Hematopoietic multipotent progenitor cell treated with erythropoietin and hydrocortisone succinate and interleukin-3 and kit ligand, for 8 days (in vitro differentiated cells): Measurements from ENCODE around the gene SPINK2.

Source experiments
- DNase-seq: peaks from one replicate; pipeline ENCODE4 v3.0.0-alpha.2; 2015

The SPINK2 gene, protein sequence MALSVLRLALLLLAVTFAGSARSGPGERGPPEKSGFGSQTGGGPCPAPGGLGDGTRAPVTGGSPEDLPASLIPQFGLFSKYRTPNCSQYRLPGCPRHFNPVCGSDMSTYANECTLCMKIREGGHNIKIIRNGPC

DNA sequence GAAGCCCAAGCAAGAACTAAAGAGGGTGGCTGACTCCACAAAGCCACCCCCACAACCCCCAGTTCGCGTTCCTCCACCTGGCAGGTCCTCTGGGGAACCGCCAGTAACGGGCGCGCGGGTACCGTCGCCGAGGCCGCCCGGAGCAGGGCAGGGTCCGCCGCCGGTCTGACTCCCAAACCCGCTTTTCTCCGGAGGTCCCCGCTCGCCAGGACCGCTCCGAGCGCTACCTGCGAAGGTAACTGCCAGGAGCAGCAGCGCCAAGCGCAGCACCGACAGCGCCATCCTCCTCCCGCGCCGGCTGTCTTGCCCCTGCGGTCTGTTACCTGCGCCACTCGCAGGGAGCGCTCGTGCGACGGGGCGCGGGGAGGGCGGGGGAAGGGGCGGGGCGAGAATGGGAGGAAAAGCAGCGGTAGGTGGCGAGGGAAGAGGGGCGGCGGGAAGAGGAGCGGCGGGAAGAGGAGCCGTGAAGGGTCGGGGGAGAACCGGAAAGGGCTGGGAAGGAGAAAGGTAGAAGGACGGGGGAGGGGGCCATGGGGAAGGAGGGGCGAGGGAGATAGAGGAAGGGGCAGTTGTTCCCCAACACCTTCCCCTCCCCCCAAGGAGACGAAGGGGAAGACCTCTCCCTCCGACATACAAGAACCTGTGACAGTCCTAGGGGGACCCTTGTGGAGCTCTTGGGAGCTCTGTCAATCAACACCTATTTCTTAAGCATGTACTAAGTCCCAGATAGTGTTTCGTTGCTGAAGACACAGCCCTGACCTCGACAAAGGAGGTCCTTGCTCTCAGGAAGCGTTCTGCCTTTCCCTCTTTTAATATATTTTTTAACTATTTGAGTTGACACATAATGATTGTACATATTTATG, at the start of gene SPINK2:
SPINK2 (minus strand) TSS at position 321 of the 863 bp plus-strand sequence; CDS start at position 282, 39 bp downstream.
- no peak for DNase-seq

DNA sequence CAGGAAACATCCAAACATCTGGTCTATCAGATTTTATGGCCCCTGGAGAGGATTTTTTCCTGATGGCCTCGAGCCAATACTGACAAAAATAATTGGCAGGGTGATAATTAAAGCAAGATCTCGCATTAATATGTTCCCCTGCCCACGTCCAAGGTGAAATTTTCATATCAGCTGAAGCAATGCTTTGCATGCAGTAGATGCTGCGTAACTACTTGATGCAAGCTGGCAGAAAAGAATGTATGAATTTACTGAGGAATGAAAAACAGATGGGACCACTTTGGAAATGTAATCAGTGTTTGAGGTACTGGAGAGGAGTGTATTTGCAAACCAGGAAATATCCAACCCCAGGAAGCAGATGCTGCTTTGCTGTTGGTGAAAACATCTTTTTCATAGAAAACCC, 49.4 kb upstream of the SPINK2 start:
- no peak for DNase-seq

DNA sequence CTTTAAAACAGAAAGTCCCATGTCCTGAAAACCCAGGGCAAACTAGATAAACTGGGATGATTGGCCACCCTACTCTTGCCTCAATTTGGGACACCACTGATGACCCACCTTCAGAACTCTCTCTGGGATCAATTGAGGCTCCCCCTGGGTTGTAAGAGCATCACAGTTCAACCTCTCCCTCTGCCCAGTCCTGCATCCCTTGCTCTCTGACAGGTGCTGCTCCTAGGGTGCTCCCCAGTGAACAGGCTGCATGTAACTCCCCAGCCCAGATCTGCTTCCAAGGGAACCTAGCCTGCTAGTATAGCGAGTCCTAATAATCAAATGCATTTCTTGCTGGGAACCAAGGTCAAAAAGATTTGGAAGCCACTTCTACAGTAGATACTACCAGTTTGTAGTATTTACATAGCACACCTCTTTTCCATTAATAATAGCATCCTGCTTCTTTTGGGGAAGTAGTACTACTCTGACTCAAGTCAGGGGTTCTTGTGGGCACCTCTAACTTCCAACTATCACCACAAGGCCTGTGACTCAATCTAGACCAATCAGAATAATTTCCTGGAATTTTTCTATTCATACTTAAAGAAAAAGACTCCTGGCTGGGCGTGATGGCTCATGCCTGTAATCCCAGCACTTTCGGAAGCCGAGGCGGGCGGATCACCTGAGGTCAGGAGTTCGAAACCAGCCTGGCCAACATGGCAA, 42.1 kb upstream of the SPINK2 start:
- DNase-seq, result no peak

DNA sequence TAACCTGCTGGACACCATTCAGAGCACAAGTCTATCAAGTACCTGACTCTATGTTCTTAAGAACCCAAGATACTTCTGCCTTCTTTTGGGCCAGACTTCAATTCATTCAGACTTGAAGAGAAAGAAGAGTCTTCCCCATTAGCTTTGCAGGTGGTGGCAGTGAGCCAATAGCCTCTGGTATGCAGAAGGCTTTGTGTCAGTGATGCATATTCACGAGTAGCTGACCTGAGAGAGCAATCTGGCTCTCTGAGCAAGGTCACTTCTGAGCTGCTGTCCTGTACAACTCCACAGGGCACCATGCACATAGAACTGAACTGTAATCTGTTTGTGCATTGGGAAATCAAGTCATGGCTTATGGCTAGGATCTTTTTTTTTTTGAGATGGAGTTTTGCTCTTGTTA, 39.9 kb upstream of the SPINK2 start:
- no peak for DNase-seq

DNA sequence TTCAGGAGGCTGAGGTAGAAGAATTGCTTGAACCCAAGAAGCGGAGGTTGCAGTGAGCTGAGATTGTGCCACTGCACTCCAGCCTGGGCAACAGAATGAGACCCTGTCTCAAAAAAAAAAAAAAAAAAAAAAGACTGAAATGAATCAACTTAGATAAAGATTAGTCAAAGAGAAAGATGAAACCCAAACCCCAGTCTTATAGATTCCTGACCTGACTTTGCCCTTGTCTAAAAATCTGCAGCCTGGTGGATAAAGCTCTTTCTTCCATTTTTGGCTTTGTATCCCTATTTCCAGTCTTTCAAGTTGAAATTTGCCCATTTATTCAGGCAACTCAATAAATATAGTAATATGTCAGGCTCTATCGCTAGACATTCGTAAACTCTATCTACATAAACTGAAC, 39.3 kb upstream of the SPINK2 start:
- no peak for DNase-seq

DNA sequence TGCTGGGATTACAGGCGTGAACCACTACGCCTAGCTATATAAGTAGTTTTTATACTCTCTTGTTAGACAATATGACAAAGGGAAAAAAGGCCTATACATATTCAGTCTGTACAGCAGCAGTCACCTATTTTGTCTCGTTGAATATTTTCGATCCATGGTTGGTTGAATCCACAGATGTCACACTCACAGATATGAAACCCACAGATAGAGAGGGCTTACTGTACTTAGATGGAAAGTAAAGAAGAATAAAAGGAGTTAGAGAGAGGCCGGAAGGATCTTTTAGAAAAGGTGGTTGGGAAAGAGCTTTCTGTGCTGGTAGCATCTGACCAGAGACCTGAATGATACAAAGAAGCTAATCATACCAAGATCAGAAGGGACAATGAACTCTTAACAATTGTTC, 38.3 kb upstream of the SPINK2 start:
- DNase-seq, result no peak

DNA sequence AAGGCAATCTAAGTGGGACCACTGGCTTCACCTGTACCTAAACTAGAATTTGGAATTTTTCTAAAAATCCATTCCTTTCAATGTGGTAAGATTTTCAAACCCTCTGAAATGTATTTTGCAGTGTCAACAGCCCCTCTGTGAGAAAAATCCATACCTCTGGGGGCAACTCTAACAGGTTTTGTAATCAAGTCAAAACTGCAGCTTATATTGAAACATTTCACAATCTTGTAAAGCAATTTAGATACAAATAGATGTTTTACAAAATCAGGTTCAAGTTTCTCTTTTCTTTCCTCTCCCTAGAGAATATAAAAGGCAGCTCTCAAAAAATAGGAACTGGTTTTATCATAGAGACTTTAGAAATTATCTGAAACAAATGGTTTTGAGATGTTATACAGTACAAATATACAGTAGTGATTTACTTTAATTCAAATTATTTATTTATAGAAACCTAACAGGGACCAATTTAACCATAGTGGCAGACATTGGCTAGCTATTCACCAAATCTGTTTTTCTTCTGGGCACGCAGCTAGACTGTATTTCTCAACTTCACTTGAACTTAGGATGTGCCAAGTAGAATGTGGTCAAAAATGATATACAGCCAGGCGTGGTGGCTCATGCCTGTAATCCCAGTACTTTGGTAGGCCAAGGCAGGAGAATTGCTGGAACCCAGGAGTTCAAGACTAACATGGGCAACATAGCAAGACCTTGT, 36.3 kb upstream of the SPINK2 start:
- no peak for DNase-seq

DNA sequence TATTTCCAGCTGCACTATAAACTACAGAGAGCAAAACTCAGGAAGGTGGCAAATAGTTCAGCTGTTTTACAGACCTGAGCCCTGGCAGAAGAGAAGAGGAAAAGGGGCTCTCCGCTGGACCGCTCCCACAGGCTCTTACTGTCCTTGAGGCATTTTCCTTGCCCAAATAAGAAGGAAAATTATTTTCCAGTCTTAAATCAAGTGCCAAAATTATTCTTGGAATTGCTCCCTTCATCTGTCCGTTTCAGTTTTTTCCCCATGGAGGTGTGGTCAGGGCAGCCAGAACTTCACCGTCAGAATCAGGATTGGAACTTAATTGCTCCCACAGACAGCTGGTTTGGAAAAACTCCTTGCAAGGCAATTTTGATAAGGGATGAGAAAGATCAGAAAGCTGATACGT, 35.2 kb upstream of the SPINK2 start:
- DNase-seq, result no peak

DNA sequence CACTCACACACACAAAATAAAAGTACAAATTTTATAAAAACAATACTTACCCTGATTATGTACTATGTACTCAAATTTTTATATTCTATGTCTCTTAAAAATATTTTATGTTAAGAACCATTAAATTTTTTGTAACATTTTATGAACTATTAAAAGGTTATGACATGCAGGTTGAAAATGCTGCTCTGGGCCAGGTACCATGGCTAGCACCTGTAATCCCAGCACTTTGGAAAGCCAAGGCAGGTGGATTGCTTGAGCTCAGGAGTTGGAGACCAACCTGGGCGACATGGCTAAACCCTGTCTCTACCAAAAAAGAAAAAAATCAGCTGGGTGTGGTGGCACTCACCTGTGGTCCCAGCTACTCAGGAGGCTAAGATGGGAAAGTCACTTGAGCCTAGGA, 29.4 kb upstream of the SPINK2 start:
- no peak for DNase-seq

DNA sequence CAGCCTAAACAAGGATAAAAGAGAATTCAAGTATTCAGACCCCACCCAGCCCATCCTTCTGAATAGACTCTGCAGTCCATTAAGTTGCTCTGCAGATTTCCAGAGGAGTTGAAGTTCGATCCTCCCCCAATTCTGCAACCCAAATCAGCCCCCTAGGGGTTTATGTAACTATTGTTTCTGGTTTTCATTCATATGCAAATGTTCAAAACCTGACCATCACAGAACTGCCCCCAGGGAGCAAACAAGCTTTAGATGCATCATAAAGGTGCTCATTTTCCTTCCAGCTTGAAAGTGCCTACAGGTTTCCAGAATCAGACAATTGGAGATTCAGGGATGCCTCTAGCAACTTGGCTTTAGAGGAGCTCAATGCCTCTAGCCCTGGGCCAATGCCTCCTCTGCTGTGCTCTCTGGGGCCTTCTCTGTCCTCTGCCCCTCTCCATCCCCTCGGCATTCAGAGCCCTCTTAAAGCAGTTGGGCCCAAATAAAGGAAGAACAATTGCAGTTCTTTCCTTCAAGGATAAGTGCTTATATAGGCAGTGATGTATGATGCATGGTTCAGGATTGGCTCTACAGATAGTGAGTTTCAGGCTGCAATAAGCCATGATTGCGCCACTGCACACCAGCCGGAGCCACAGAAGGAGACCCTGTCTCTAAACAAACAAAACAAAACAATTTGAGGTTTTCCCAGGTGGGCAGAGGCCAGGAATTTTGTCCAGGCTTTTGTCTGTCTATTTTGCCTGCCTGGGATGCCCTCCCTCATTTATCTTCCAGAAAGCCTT, 23.5 kb upstream of the SPINK2 start:
- no peak for DNase-seq

DNA sequence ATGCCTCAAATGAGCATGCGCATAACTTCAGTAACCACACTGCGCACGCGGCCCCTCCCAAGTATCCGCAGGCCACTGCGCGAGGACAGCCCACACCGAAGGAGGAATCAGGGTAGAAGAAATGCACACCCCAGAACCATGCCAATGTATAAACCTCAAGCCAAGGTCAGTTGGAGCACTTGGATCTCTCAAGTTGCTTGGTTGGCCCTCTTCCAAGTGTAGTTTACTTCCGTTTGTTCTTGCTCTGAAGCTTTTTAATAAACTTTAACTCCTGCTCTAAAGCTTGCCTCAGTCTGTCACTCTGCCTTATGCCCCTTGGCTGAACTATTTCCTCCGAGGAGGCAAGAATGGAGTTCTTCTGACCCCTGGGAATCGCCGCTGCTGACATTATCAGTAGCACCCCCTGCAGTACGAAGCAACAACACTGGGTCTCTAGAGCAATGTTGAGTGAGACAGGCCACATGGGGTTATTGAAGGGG, 22.0 kb upstream of the SPINK2 start:
- DNase-seq, result no peak

DNA sequence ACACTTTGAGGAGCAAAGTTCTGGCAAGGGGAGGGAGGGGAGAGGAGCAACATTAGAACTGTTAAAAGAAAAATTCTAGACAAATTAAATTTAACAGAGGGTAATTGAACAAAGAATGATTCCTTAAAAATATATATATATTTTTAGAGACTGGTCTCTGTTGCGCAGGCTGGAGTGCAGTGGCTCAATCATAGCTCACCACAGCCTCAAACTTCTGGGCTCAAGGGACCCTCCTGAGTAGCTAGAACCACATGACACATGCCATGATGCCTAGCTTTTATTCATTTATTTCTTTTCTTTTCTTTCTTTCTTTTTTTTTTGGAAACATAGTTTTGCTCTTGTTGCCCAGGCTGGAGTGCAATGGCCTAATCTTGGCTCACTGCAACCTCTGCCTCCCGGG, 19.1 kb upstream of the SPINK2 start:
- no peak for DNase-seq

DNA sequence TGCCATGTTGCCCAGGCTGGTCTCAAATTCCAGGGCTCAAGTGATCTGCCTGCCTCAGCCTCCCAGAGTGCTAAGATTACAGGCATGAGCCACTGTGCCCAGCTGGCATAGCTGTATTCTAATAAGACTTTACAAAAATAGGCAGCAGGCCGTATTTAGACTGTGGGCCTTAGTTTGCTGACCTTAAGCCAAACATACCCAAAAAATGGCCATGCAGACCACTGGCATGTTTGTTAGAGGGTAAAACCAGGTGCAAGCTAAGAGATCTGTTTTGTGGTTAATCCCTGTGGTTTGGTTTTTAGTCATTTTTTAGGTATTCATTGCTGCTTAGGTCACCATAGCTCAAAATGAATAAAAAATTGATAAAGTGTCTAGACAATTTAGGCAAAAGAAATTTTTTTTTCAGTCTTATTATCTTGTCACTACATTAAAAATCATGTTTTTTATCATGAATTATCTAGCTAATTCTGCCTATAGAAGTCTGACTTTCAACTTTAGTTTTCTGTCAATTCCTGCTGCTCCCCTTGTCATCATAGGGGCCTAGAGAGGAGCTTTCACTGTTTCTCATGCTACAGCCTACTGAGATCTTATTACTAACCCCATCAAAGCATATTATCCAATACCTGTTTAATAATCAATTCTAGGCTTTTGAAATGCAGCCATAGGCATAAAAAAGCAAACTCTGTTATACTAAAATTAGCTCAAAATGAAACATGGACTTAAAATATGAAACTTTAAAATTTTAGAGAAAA, 7.5 kb upstream of the SPINK2 start:
- DNase-seq, result no peak

DNA sequence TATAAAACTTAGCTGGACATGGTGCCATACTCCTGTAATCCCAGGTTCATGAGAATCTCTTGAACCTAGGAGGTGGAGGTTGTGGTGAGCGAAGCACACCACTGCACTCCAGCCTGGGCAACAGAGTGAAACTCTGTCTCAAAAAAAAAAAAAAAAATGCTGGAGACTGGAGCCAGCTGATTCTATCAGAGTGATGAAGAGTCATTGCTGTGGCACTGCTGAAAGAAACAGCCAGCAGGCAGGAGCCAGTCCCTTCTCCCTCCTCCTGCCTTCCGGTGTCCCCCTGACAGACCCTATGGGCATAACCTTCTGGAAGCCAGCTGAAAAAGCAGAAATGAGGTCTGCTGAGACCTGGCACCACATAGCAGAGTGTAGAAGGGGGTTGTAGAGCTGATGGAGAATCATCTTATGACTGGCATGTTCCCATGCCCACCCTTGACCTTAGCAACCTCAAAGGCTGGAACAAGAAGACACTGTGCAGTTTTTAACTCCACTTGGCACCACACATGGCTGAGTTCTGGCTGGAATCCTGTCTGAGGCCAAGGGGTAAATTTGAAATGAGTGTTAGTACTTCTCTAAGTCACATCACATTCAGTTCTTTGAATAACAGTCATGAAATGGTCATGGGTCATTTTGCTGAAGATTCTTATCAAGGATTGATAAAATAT, 2.6 kb upstream of the SPINK2 start:
- no peak for DNase-seq

DNA sequence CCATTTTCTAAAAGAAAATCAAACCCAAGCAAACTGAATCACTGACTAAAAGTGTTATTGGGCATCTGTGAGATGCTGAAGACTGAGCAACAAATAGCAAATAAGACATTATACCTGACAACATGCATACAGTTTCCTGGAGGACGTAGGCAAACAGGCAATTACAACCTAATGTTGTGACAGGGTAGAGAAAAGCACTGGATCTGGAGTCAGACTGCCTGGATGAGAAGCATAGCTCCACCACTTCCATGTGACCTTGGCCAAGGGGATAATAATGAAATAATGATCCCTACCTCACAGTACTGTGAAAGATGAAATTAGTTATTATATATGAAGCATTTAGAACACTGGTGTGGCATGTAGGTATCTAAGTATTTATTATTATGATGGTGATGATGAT, 2.7 kb downstream of the SPINK2 start:
- DNase-seq, result no peak

DNA sequence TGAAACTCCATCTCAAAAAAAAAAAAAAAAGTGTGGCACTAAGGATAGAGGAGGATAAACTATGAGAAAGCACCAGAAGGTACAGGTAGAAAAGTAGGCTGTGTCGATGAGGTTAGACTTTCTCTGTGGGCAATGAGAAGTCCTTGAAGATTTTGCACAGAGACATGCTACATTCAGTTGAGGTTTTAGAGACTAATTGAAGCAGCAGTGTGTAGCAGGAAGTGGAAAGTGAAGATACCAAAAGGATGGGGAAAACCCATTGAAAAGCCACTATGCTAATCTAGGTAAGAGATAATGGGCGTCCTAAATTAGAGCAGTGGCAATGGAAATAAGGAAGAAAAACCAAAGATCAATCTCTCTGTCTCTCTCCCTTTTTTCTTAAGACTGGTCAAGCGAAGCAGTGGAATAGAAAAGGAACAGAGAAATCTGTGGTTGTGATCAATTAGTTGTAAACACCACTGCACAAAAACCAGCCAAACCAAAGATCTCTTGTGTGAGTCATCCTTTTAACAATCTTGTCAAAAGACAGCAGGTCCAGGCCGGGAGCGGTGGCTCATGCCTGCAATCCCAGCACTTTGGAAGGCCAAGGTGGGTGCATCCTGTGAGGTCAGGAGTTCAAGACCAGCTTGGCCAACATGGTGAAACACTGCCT, 3.5 kb downstream of the SPINK2 start:
- DNase-seq, result no peak

DNA sequence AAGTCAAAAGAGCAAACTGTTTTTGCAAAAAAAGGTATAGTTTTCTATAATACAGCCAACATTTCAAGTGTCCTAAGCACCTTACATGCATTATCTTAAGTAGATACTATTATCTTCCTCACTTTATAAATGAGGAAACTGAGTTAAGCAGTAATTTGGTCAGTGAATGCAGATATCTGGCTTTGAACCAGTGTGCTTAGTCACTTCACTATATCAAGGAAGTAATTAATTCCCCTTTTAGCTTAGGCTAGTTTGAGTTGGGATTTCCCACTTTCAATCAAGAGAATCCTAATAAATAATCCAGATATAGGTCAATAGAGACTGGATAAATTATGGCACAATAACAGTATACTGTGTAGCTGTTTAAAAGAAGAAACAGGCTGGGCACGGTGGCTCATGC, 14.8 kb downstream of the SPINK2 start:
- DNase-seq, result no peak

DNA sequence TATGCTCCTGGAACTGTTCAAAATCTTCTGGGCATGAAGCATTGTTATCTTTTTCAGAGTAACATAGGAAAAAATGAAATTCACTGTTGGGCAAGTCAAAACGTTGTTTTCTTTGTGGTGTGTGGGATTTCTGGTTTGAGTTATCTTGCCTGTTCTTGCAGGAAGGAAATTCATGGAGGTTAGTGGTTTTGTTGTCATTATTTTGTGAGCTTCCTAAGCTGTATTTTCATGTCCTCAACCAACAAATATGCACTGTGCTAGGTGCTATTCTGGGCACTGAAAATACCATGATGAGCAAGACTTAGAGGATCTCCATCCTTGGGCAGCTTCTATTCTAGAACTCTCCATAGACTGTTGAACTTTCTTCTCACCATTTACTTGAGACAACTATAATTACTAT, 16.9 kb downstream of the SPINK2 start:
- DNase-seq, result no peak

DNA sequence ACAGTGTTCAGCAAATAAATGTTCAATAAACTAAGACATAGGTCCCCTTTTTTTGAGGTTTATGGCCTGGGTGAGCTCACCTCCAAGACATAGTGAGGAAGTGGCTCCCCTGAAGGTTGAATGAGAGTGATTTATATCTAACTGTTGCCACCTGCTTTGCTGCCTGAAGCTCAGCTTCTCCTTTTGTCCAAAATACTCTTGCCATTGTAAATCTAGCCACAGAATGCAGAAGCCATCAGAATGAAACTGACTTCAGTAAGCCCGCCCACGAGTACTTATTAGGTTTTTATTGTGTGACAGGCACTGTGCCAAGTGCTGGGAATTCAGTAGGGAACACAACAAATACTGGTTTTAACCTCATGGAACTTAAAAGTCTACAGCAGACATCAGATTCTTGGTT, 18.0 kb downstream of the SPINK2 start:
- DNase-seq, result peak; percentile 16
